H1 (cell line): ENCODE measurements around the gene TMEM130. TPM values are rescaled to one million over a fixed set of nuclear protein-coding genes. Genes with fewer than 3 reads are reported as not detected.

ENCODE experiments used
- CTCF ChIA-PET: fragments of 300-600 bp; sonication (Branson Sonifier 250); formaldehyde crosslinking; loops from one replicate; lab custom pipeline; 2021; ENCODE audit not compliant: partially characterized antibody; lab: Charles Lee
- POLR2A ChIA-PET: fragments of 300-600 bp; sonication (Branson Sonifier 250); formaldehyde crosslinking; loops from one replicate; lab custom pipeline; 2021; ENCODE audit warnings: inconsistent platforms; ENCODE audit not compliant: partially characterized antibody; lab: Charles Lee
- DNase-seq, 2 experiments: peaks; one replicate each; pipeline versions ENCODE4 v3.0.0 to v3.0.0-alpha.2; 2010 to 2022; ENCODE audit warnings: low spot score in 2 of 2, low read depth in 1 of 2, mixed read lengths in 1 of 2
- FAIRE-seq: peaks from 2 replicates; lab custom pipeline; 2011; peaks lifted over from hg19 to GRCh38; lab: Jason Lieb, UNC
- H2AFZ ChIP-seq: 2 replicates; pipeline ENCODE4 v1.8.1; 2012; ENCODE audit warnings: low read length, inconsistent platforms
- H2AK5ac ChIP-seq: 2 replicates; pipeline ENCODE4 v1.6.1; 2013; ENCODE audit warnings: low read depth, low read length
- H2BK120ac ChIP-seq: replicated peaks from 2 replicates; pipeline ENCODE3; 2013; ENCODE audit warnings: low read depth, low read length, inconsistent platforms
- H2BK12ac ChIP-seq: 2 replicates; pipeline ENCODE4 v1.6.1; 2013; ENCODE audit warnings: low read depth, low read length
- H2BK15ac ChIP-seq: 2 replicates; pipeline ENCODE4 v1.6.1; 2013; ENCODE audit warnings: low read length
- H2BK20ac ChIP-seq: 2 replicates; pipeline ENCODE4 v1.6.1; 2013; ENCODE audit warnings: low read length
- H2BK5ac ChIP-seq: 2 replicates; pipeline ENCODE4 v1.6.1; 2013; ENCODE audit warnings: low read depth, low read length
- H3K14ac ChIP-seq: 2 replicates; pipeline ENCODE4 v1.6.1; 2013; ENCODE audit warnings: inconsistent platforms; ENCODE audit not compliant: insufficient read length
- H3K18ac ChIP-seq: 2 replicates; pipeline ENCODE4 v1.6.1; 2013; ENCODE audit warnings: low read length; ENCODE audit errors: extremely low read depth
- H3K23ac ChIP-seq: 2 replicates; pipeline ENCODE4 v1.6.1; 2013; ENCODE audit warnings: inconsistent platforms; ENCODE audit not compliant: insufficient read length
- H3K23me2 ChIP-seq: 2 replicates; pipeline ENCODE4 v1.6.1; 2013; ENCODE audit warnings: low read depth, low read length
- H3K27ac ChIP-seq: 2 replicates; pipeline ENCODE4 v1.6.1; 2011; ENCODE audit warnings: low read depth, low read length, inconsistent platforms
- H3K27me3 ChIP-seq, 4 experiments: replicated peaks in 1 of 4; 1 replicate in 1 of 4; 2 replicates in 3 of 4; pipeline versions ENCODE4 v1.6.1 to v1.8.1; 2011 to 2013; ENCODE audit warnings: low read length in 3 of 4, mild to moderate bottlenecking in 3 of 4, inconsistent platforms in 2 of 4, mixed read lengths in 2 of 4, moderate library complexity in 1 of 4; ENCODE audit not compliant: control insufficient read depth in 3 of 4, insufficient read depth in 3 of 4; ENCODE audit errors: extremely low read depth in 1 of 4
- H3K36me3 ChIP-seq, 4 experiments: 2 replicates each; pipeline versions ENCODE4 v1.6.1 to v1.8.1; 2011 to 2013; ENCODE audit warnings: mild to moderate bottlenecking in 4 of 4, low read length in 3 of 4, moderate library complexity in 2 of 4, control low read depth in 1 of 4, inconsistent platforms in 1 of 4; ENCODE audit not compliant: insufficient read depth in 4 of 4, control insufficient read depth in 2 of 4
- H3K4ac ChIP-seq: replicated peaks from 2 replicates; pipeline ENCODE3; 2013; ENCODE audit warnings: low read length, low read depth, mixed read lengths, inconsistent platforms; ENCODE audit not compliant: insufficient read length
- H3K4me1 ChIP-seq, 4 experiments: replicated peaks in 1 of 4; 1 replicate in 1 of 4; 2 replicates in 3 of 4; pipeline versions ENCODE4 v1.6.1 to v1.8.1; 2011 to 2013; ENCODE audit warnings: low read length in 3 of 4, inconsistent platforms in 2 of 4, mixed read lengths in 1 of 4; ENCODE audit not compliant: insufficient read depth in 4 of 4, control insufficient read depth in 3 of 4
- H3K4me2 ChIP-seq, 2 experiments: 2 replicates each; pipeline versions ENCODE4 v1.6.1 to v1.8.1; 2011 to 2013; ENCODE audit warnings: low read depth in 2 of 2, low read length in 2 of 2, control low read depth in 1 of 2, inconsistent platforms in 1 of 2, mild to moderate bottlenecking in 1 of 2; ENCODE audit not compliant: insufficient read depth in 1 of 2
- H3K4me3 ChIP-seq, 4 experiments: fragments of 200-600, 300-600 bp in 1 of 4; sonication (generic), shearing (Covaris generic), sonication (Bioruptor Twin) in 1 of 4; 2 replicates each; pipeline versions ENCODE4 v1.5.1 to v1.8.1; 2011 to 2016; ENCODE audit warnings: low read length in 4 of 4, low read depth in 3 of 4, control low read depth in 2 of 4, inconsistent platforms in 2 of 4, mild to moderate bottlenecking in 2 of 4, mixed read lengths in 1 of 4, moderate library complexity in 1 of 4; ENCODE audit not compliant: insufficient read depth in 2 of 4; ENCODE audit errors: extremely low read depth in 1 of 4
- H3K56ac ChIP-seq: replicated peaks from 2 replicates; pipeline ENCODE3; 2013; ENCODE audit warnings: low read depth, mild to moderate bottlenecking, mixed read lengths, low read length, inconsistent platforms; ENCODE audit not compliant: insufficient read length
- H3K79me1 ChIP-seq: 2 replicates; pipeline ENCODE4 v1.6.1; 2013; ENCODE audit warnings: low read depth, low read length, control low read depth
- H3K79me2 ChIP-seq, 2 experiments: 2 replicates each; pipeline versions ENCODE4 v1.6.1 to v1.8.1; 2012 to 2013; ENCODE audit warnings: low read length in 2 of 2, mild to moderate bottlenecking in 2 of 2, inconsistent platforms in 1 of 2; ENCODE audit not compliant: insufficient read depth in 2 of 2, control insufficient read depth in 1 of 2
- H3K9ac ChIP-seq, 4 experiments: replicated peaks in 1 of 4; 1 replicate in 1 of 4; 2 replicates in 3 of 4; pipeline versions ENCODE4 v1.6.1 to v1.8.1; 2011 to 2013; ENCODE audit warnings: low read depth in 3 of 4, low read length in 3 of 4, control low read depth in 2 of 4, mild to moderate bottlenecking in 2 of 4, moderate library complexity in 2 of 4, inconsistent platforms in 1 of 4; ENCODE audit errors: extremely low read depth in 1 of 4
- H3K9me3 ChIP-seq, 2 experiments: 2 replicates each; pipeline versions ENCODE4 v1.6.1 to v1.8.1; 2012 to 2013; ENCODE audit warnings: mild to moderate bottlenecking in 2 of 2, moderate library complexity in 2 of 2, control low read depth in 1 of 2, inconsistent platforms in 1 of 2, low read depth in 1 of 2, low read length in 1 of 2, mixed read lengths in 1 of 2; ENCODE audit not compliant: insufficient read depth in 2 of 2
- H4K20me1 ChIP-seq, 2 experiments: replicated peaks in 1 of 2; 2 replicates each; pipeline versions ENCODE3 to v1.8.1; 2011 to 2013; ENCODE audit warnings: inconsistent platforms in 2 of 2, low read length in 2 of 2, mild to moderate bottlenecking in 1 of 2; ENCODE audit not compliant: insufficient read depth in 2 of 2, control insufficient read depth in 1 of 2
- H4K5ac ChIP-seq: 2 replicates; pipeline ENCODE4 v1.6.1; 2013; ENCODE audit warnings: low read length, low read depth, mixed read lengths, inconsistent platforms; ENCODE audit not compliant: insufficient read length
- H4K8ac ChIP-seq: 2 replicates; pipeline ENCODE4 v1.8.0; 2013; ENCODE audit warnings: mild to moderate bottlenecking, moderate library complexity, low read length, inconsistent platforms; ENCODE audit not compliant: insufficient read depth; ENCODE audit errors: extremely low read depth
- H4K91ac ChIP-seq: replicated peaks from 2 replicates; pipeline ENCODE3; 2013; ENCODE audit warnings: low read length, mixed read lengths, inconsistent platforms; ENCODE audit not compliant: insufficient read length
- BACH1 ChIP-seq: IDR thresholded peaks from 2 replicates; pipeline ENCODE4 v1.6.1; 2012; ENCODE audit warnings: low read length, improper control_type of control experiment
- CEBPB ChIP-seq: IDR thresholded peaks from 2 replicates; pipeline ENCODE4 v1.6.1; 2012; ENCODE audit warnings: low read depth, low read length
- CHD2 ChIP-seq: IDR thresholded peaks from 2 replicates; pipeline ENCODE4 v1.6.1; 2012; ENCODE audit warnings: low read length, improper control_type of control experiment
- KDM1A ChIP-seq: fragments of 200-600, 300-600 bp; sonication (generic); IDR thresholded peaks from 2 replicates; pipeline ENCODE4 v1.7.1; 2016; ENCODE audit warnings: mild to moderate bottlenecking, low read length, borderline replicate concordance
- POLR2AphosphoS5 ChIP-seq: IDR thresholded peaks from 2 replicates; pipeline ENCODE4 v1.6.1; 2011; ENCODE audit warnings: low read depth, low read length
- RAD21 ChIP-seq, 2 experiments: IDR thresholded peaks in 1 of 2; conservative IDR thresholded peaks in 1 of 2; 2 replicates each; pipeline ENCODE4 v1.6.1; 2011; ENCODE audit warnings: low read depth in 2 of 2, low read length in 2 of 2, improper control_type of control experiment in 1 of 2, inconsistent platforms in 1 of 2, mild to moderate bottlenecking in 1 of 2, moderate library complexity in 1 of 2
- RNF2 ChIP-seq: fragments of 200-900, 300-1000 bp; sonication (generic); IDR thresholded peaks from 2 replicates; pipeline ENCODE4 v1.7.1; 2016; ENCODE audit warnings: borderline replicate concordance, low read depth, mild to moderate bottlenecking, antibody characterized with exemption, low read length; ENCODE audit not compliant: poor library complexity, severe bottlenecking; ENCODE audit errors: missing control alignments
- TAF7 ChIP-seq: optimal IDR thresholded peaks from 2 replicates; pipeline ENCODE3; 2011; ENCODE audit warnings: low read depth, mild to moderate bottlenecking, inconsistent platforms, low read length, moderate library complexity, borderline replicate concordance
- polyA plus RNA-seq, 7 experiments: library from polyadenylated mRNA; depleted of rRNA in 3 of 7; stranded (reverse) in 5 of 7; unstranded in 2 of 7; fragments of >200 nt in 5 of 7; fragments of 200-250 nt in 2 of 7; gene quantifications; 1 replicate in 5 of 7; 2 replicates in 1 of 7; 4 replicates in 1 of 7; pipeline versions ENCODE4 v1.2.1 to v1.2.3, GENCODE V29; 2011 to 2013; ENCODE audit warnings: missing spikeins in 2 of 7, mixed read lengths in 2 of 7
- total RNA-seq: library from RNA; stranded (reverse); fragmentation: NEBNext Ultra II Directional; extraction: Animal tissue kit (Norgen Biotek cat#: 25700); gene quantifications from 2 replicates; pipeline ENCODE4 v1.2.1, GENCODE V29; 2021

TMEM130 gene
- total and polyA plus RNA-seq, 2 of the 8 experiments (the other 6 are each of a cell fraction or from before 2014, with no cell fraction given): 2.9 to 6.6 TPM

DNA sequence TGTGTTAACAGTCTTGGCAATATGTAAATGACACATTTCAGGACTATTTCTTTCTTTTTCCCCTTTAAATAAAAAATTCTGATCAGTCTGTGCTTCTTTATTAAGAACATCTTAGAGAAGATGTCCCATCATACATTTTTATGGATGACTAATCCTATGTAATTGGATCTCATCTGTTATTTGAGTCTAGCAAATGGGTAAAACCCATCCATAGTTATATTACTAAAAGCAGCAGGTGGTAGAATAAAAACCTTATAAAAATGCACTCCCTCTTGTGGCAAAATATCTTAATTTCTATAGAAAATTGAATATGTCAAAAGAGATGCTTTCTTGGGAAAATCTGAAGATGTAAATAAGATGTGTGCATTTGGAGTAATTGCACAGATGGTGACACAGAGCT, 43.8 kb upstream of the TMEM130 start:
- Histone ChIP-seq H4K8ac (no peak overlapping the region), H4K20me1 (peaks cover 0 to 5% of the 10 kb centered on the region in 2 experiments), H3K23me2 (no peaks in the 10 kb centered on the region), H3K4ac (no peak overlapping the region), H2BK120ac (no peak overlapping the region), H3K4me2 (no peak overlapping the region), H3K4me1 (no peaks in the 10 kb centered on the region), H3K27ac (no peak overlapping the region), H4K5ac (no peak overlapping the region), H2AFZ (no peak overlapping the region), H3K27me3 (no peaks in the 10 kb centered on the region), H2BK15ac (no peak overlapping the region)
- CTCF ChIA-PET: interaction anchor here (0.6 to 0.8 kb wide), 2 partner anchors 8 to 180 kb away, joined by 3 read pairs; no protein-coding TSS in a partner anchor
- no peak for DNase-seq
- no peak for TF ChIP-seq RAD21 (IDR thresholded peaks at IDR 0.05 in 1 of 2, conservative IDR thresholded peaks at IDR 0.05 in 1 of 2; ENCODE audit: low read depth in 2 of 2, low read length in 2 of 2)
- TF ChIP-seq CEBPB: no peak
- TF ChIP-seq KDM1A: no peak
- no peak for TF ChIP-seq RNF2
- TF ChIP-seq BACH1: no peak
- no peak for TF ChIP-seq CHD2
- no peak for TF ChIP-seq POLR2AphosphoS5
- no peak for TF ChIP-seq TAF7
- TF ChIP-seq, all 59 proteins: peak for 0
- Histone ChIP-seq H3K4me3 (no peak overlapping the region), H2AK5ac (no peak overlapping the region), H3K23ac (no peak overlapping the region), H3K18ac (no peak overlapping the region), H2BK20ac (no peak overlapping the region), H3K14ac (no peak overlapping the region), H2BK5ac (no peak overlapping the region), H2BK12ac (no peak overlapping the region), H3K9me3 (no peaks in the 10 kb centered on the region), H3K36me3 (peaks cover 32 to 85% (median 59%) of the 10 kb centered on the region in 4 experiments), H3K79me2 (no peaks in the 10 kb centered on the region), H3K79me1 (no peaks in the 10 kb centered on the region), H3K9ac (no peak overlapping the region), H3K56ac (no peak overlapping the region), H4K91ac (no peak overlapping the region)
- POLR2A ChIA-PET: no interaction called here
- no peak for FAIRE-seq
